MG63 (cell line): ENCODE data around the gene BANF2. TPM values are rescaled to one million over a fixed set of nuclear protein-coding genes. Genes with fewer than 3 reads are reported as not detected.

Source experiments
- DNase-seq: peaks from one replicate; pipeline ENCODE4 v3.0.0-alpha.2; 2020
- H3K27me3 ChIP-seq: fragments of 250-450 bp; sonication (Bioruptor Pico); 2 replicates; pipeline ENCODE4 v1.5.1; 2020; ENCODE audit warnings: mild to moderate bottlenecking, moderate library complexity
- H3K36me3 ChIP-seq: fragments of 250-450 bp; sonication (Bioruptor Pico); 2 replicates; pipeline ENCODE4 v1.5.1; 2020; ENCODE audit warnings: mild to moderate bottlenecking, moderate library complexity
- H3K4me3 ChIP-seq: fragments of 250-450 bp; sonication (Bioruptor Pico); 2 replicates; pipeline ENCODE4 v1.5.1; 2020; ENCODE audit warnings: mild to moderate bottlenecking, moderate library complexity
- H3K9me3 ChIP-seq: fragments of 250-450 bp; sonication (Bioruptor Pico); 2 replicates; pipeline ENCODE4 v1.5.1; 2020; ENCODE audit warnings: mild to moderate bottlenecking, moderate library complexity
- total RNA-seq: library from RNA; depleted of rRNA; stranded (reverse); fragments of >200 nt; shearing (Covaris generic); gene quantifications from 2 replicates; pipeline ENCODE4 v1.2.3, GENCODE V29; 2014; ENCODE audit warnings: low replicate concordance

The BANF2 gene
- total RNA-seq, 1 experiment from 2014 or later, result not detected

GRCh38 chr20:17661121-17661744 lies 38.5 kb upstream of the BANF2 start:
- Histone ChIP-seq H3K27me3 (no peaks in the 10 kb centered on the region), H3K9me3 (no peaks in the 10 kb centered on the region), H3K4me3 (no peak overlapping the region), H3K36me3 (peaks cover 47% of the 10 kb centered on the region)
- DNase-seq, result no peak

DNA sequence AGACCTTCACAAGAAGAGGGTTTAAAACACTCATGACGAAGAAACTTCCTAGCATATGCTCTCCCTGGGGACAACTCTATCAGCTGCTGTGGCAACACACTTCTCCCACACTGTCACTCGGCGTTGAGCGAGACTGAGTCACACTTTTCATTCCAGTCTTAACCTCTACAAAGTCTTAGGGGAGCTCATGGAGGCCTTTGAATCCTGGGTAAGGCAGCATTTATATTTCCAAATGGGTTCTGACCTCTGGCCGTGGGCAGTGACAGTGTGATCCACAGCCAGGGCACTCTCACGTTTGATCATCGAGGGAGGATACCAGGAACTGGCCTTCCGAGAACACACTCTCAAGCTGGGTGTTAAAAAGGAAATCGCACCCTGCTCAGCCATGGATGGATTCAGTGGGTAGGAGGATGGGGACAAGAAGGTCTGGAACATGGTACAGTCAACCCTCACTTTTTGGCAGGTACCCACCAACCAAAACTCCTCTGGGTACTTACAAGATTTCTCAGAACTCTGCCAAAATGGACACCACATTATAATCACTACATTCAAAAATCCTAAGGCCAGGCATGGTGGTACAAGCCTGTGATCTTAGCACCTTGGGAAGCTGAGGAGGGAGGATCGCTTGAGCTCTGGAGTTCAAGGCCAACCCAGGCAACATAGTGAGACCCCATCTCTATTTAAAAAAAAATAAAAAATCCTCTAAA lies 37.3 kb upstream of the BANF2 start:
- Histone ChIP-seq H3K27me3 (no peaks in the 10 kb centered on the region), H3K9me3 (no peaks in the 10 kb centered on the region), H3K36me3 (peaks cover 40% of the 10 kb centered on the region), H3K4me3 (no peak overlapping the region)
- DNase-seq, result no peak

- no peak for DNase-seq
- Histone ChIP-seq H3K36me3 (peaks cover 39% of the 10 kb centered on the region), H3K9me3 (no peaks in the 10 kb centered on the region), H3K27me3 (no peaks in the 10 kb centered on the region), H3K4me3 (no peak overlapping the region)
Observed at GRCh38 chr20:17663040-17663399, 36.7 kb upstream of the BANF2 start.

- DNase-seq, result no peak
- H3K27me3 ChIP-seq, result no peaks in the 10 kb centered on the region
- peaks cover 37% of the 10 kb centered on the region for H3K36me3 ChIP-seq
Observed at GRCh38 chr20:17663486-17663885, 36.3 kb upstream of the BANF2 start.

DNA sequence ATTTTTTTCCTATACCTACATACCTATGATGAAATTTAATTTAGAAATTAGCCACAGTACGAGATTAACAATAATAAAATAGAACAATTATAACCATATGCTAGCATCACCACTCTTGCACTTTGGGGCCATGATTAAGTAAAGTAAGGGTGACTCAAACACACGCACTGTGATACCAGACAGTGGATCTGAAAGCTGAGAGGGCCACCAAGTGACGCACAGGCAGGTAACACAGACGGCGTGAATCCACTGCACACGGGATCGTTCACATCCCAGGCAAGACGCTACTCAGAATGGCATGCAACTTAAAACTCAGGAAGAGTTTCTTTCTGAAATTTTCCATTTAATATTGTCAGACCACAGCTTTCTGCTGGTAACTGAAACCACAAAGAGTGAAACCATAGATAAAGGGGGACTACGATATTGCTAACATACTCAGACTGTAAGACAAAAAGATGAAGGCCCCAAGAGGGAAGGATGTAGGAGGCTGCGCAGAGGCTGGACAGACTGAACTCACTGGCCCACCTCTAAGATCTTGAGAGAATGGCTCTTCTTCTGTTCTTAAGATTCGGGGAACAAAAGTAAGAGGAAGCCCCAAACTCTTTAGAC lies 35.6 kb upstream of the BANF2 start:
- no peak overlapping the region for H3K4me3 ChIP-seq
- no peaks in the 10 kb centered on the region for H3K27me3 ChIP-seq
- H3K36me3 ChIP-seq, result peaks cover 36% of the 10 kb centered on the region
- no peak for DNase-seq
- H3K9me3 ChIP-seq, result no peaks in the 10 kb centered on the region

More at GRCh38 chr20:17663486-17663885, 36.3 kb upstream of the BANF2 start:
- H3K4me3 ChIP-seq, result no peak overlapping the region
- no peaks in the 10 kb centered on the region for H3K9me3 ChIP-seq

- no peak overlapping the region for H3K4me3 ChIP-seq
- H3K36me3 ChIP-seq, result peaks cover 29% of the 10 kb centered on the region
- no peaks in the 10 kb centered on the region for H3K27me3 ChIP-seq
- DNase-seq, result no peak
- no peaks in the 10 kb centered on the region for H3K9me3 ChIP-seq
Observed at GRCh38 chr20:17665756-17666155, 34.0 kb upstream of the BANF2 start.

DNA sequence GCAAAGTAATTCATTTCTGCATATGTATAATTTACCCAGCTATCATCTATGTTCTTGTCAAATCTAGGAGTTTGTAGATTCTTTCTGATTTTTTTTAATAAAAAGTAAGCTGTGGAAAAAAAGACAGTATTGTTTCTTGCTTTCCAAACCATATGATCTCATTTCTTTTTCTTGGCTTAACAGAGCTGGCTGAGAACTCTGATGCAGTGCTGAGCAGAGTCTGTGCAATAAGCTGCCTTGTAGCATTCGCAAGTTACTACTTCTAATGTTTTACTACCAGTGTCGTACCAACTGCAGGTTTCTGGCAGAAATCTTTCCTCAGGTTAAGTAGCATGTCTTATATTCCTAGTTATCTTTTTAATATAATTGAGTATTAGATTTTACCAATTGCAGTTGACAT lies 33.3 kb upstream of the BANF2 start:
- Histone ChIP-seq H3K4me3 (no peak overlapping the region), H3K9me3 (no peaks in the 10 kb centered on the region), H3K27me3 (no peaks in the 10 kb centered on the region), H3K36me3 (peaks cover 26% of the 10 kb centered on the region)
- DNase-seq, result no peak

GRCh38 chr20:17667445-17667844 lies 32.3 kb upstream of the BANF2 start:
- Histone ChIP-seq H3K36me3 (peaks cover 26% of the 10 kb centered on the region), H3K9me3 (no peaks in the 10 kb centered on the region), H3K4me3 (no peak overlapping the region), H3K27me3 (no peaks in the 10 kb centered on the region)
- DNase-seq, result no peak

GRCh38 chr20:17668432-17668831 lies 31.3 kb upstream of the BANF2 start:
- no peak overlapping the region for H3K4me3 ChIP-seq
- H3K36me3 ChIP-seq, result peaks cover 25% of the 10 kb centered on the region
- H3K9me3 ChIP-seq, result no peaks in the 10 kb centered on the region
- no peak for DNase-seq
- H3K27me3 ChIP-seq, result no peaks in the 10 kb centered on the region

DNA sequence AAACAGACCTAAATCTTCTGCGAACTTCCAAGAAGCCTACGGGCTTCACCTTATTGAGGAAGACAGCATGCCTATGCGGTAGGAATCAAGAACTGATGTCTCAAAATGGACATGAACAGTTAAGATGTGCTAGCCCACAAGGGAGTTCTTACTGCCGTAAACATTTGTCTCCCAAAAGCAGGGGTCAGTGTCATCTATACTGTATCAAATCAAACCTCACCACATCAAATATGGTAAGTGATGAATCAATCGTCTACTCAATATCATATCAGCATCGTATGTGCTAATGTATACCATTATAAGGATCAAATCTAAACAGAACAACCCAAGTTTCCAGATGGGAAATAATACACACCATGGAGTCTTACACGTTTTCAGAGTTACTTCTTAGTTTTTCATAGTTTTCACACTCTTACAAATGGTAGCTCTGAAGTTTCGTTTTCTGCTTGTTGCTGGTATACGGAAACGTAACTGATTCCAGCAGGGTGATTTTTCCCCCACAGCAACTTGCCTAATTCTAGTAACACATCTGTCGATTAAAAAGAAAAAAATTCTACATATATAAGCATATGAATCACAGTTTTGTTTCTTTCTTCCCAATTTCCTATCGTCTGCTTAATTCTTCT lies 30.3 kb upstream of the BANF2 start:
- Histone ChIP-seq H3K27me3 (no peaks in the 10 kb centered on the region), H3K9me3 (no peaks in the 10 kb centered on the region), H3K4me3 (no peak overlapping the region), H3K36me3 (peaks cover 22% of the 10 kb centered on the region)
- DNase-seq, result no peak

- Histone ChIP-seq H3K36me3 (peaks cover 20% of the 10 kb centered on the region), H3K4me3 (no peak overlapping the region), H3K27me3 (no peaks in the 10 kb centered on the region), H3K9me3 (no peaks in the 10 kb centered on the region)
- no peak for DNase-seq
Observed at GRCh38 chr20:17671011-17671410, 28.8 kb upstream of the BANF2 start.

GRCh38 chr20:17671565-17671964 lies 28.2 kb upstream of the BANF2 start:
- no peak for DNase-seq
- Histone ChIP-seq H3K27me3 (no peaks in the 10 kb centered on the region), H3K4me3 (no peak overlapping the region), H3K36me3 (peaks cover 25% of the 10 kb centered on the region), H3K9me3 (no peaks in the 10 kb centered on the region)

DNA sequence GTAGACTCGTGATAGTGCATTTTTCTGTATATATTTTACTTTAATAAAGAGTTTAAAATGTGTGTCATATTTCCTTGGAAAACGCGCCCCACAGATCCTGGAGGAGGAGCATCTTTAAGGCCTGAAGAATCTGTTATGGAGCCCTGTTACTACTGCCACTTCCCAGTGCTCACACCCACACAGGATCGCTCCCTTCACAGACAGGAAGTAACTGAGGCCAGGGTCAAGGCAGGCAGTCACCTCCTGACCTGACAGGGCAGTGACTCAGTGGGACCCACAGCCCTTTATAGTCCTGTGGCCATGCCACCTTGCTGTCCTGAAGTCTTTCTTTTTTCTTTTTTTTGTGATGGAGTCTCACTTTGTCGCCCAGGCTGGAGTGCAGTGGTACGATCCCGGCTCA lies 26.7 kb upstream of the BANF2 start:
- Histone ChIP-seq H3K36me3 (peaks cover 27% of the 10 kb centered on the region), H3K9me3 (no peaks in the 10 kb centered on the region), H3K27me3 (no peaks in the 10 kb centered on the region), H3K4me3 (no peak overlapping the region)
- DNase-seq, result no peak

GRCh38 chr20:17674722-17675518 lies 24.8 kb upstream of the BANF2 start:
- H3K36me3 ChIP-seq, result peaks cover 39% of the 10 kb centered on the region
- DNase-seq, result no peak
- H3K4me3 ChIP-seq, result no peak overlapping the region
- no peaks in the 10 kb centered on the region for H3K27me3 ChIP-seq
- no peaks in the 10 kb centered on the region for H3K9me3 ChIP-seq

GRCh38 chr20:17675519-17676377 lies 24.0 kb upstream of the BANF2 start:
- H3K9me3 ChIP-seq, result no peaks in the 10 kb centered on the region
- H3K4me3 ChIP-seq, result no peak overlapping the region
- peaks cover 42% of the 10 kb centered on the region for H3K36me3 ChIP-seq
- H3K27me3 ChIP-seq, result no peaks in the 10 kb centered on the region
- no peak for DNase-seq

- H3K27me3 ChIP-seq, result no peaks in the 10 kb centered on the region
- DNase-seq, result no peak
- no peaks in the 10 kb centered on the region for H3K9me3 ChIP-seq
- H3K36me3 ChIP-seq, result peaks cover 42% of the 10 kb centered on the region
- H3K4me3 ChIP-seq, result no peak overlapping the region
Observed at GRCh38 chr20:17676378-17676759, 23.4 kb upstream of the BANF2 start.
